Esophagus squamous epithelium (tissue), 5 donors: ENCODE results near the gene SLC6A4. TPM values are rescaled to one million over a fixed set of nuclear protein-coding genes. Genes with fewer than 3 reads are reported as not detected.

ENCODE experiments used
- DNase-seq: peaks from one replicate; lab custom pipeline; 2025; lab: John Stamatoyannopoulos, UW
- H3K27ac ChIP-seq, 4 donors: fragments of 200-600 bp; sonication (generic); one replicate each; pipeline ENCODE4 v1.5.1; 2016 to 2019; ENCODE audit warnings: mild to moderate bottlenecking in 1 of 4
- H3K27me3 ChIP-seq, 4 donors: fragments of 200-600 bp; sonication (generic); 1 replicate in 3 of 4; 2 replicates in 1 of 4; pipeline versions ENCODE4 v1.5.1 to v1.6.0; 2017 to 2021; ENCODE audit warnings: antibody characterized with exemption in 1 of 4
- H3K36me3 ChIP-seq, 3 donors: fragments of 200-600 bp; sonication (generic); one replicate each; pipeline ENCODE4 v1.5.1; 2016 to 2019
- H3K4me1 ChIP-seq, 3 donors: fragments of 200-600 bp; sonication (generic); one replicate each; pipeline ENCODE4 v1.5.1; 2017 to 2019
- H3K4me3 ChIP-seq, 4 donors: fragments of 200-600 bp; sonication (generic); 1 replicate in 3 of 4; 2 replicates in 1 of 4; pipeline ENCODE4 v1.5.1; 2016 to 2019; ENCODE audit warnings: mild to moderate bottlenecking in 2 of 4, moderate library complexity in 1 of 4
- H3K9me3 ChIP-seq, 3 donors: fragments of 200-600 bp; sonication (generic); one replicate each; pipeline ENCODE4 v1.5.1; 2016 to 2019
- CTCF ChIP-seq, 6 experiments: fragments of 450-650 bp in 4 of 6; fragments of 200-600 bp in 2 of 6; sonication (generic) in 2 of 6; IDR thresholded peaks; one replicate each; pipeline ENCODE4 v1.5.1; 2016 to 2019; ENCODE audit warnings: antibody characterized with exemption in 6 of 6, mild to moderate bottlenecking in 4 of 6, moderate library complexity in 4 of 6
- POLR2A ChIP-seq, 4 donors: fragments of 450-650 bp; IDR thresholded peaks; one replicate each; pipeline ENCODE4 v1.6.1; 2017; ENCODE audit warnings: antibody characterized with exemption in 4 of 4, mild to moderate bottlenecking in 4 of 4, moderate library complexity in 3 of 4
- WGBS, 2 donors: methylation state at CpG; one replicate each; pipeline ENCODE4 v1.1.5; 2018; 5-methylcytosine and 5-hydroxymethylcytosine counted together
- intact Hi-C: fragments of 100-400 bp; cut with DNase I; formaldehyde crosslinking; loops from one replicate; pipeline ENCODE4 v1.15.0; 2022
- total RNA-seq, 4 donors: library from RNA; depleted of rRNA; stranded (reverse); fragments of >200 nt; gene quantifications; one replicate each; pipeline ENCODE4 v1.1.0, GENCODE V29; 2016
- donor health status: DM: yes; HTN: yes; CAD: no.

The SLC6A4 gene
- total RNA-seq, 4 donors from 2014 or later, result 0.48 to 8.2 (median 3.5) TPM

DNA sequence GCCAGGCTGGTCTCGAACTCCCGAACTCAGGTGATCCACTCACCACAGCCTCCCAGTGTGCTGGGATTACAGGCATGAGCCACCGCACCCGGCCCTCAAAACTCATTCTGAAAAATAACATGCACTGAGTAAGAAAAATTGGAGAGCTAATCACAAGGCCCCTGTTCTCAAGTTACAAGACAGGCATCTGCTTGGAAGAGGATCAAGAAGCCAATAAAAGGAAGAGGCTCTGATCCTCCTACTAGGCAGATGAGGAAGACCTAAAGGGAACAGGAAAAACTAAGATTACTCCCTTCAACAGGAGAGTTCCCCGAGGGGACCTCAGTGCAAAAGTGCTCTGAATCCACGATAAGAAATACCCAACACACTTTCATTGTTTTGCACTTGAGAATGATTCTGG lies 37.9 kb upstream of the SLC6A4 start:
- TF ChIP-seq POLR2A (IDR thresholded peaks at IDR 0.05) (no peak), CTCF (IDR thresholded peaks at IDR 0.05) (no peak)
- intact Hi-C loops, result no loop called here
- 93 to 97% methylated on average over 5 to 6 of the region's 6 CpGs for WGBS, 2 donors
- Histone ChIP-seq H3K27me3 (no peaks in the 10 kb centered on the region), H3K36me3 (peaks cover 5 to 96% (median 39%) of the 10 kb centered on the region in 3 donors), H3K4me3 (no peak overlapping the region), H3K27ac (no peak overlapping the region), H3K4me1 (no peaks in the 10 kb centered on the region), H3K9me3 (no peaks in the 10 kb centered on the region)
- DNase-seq, result no peak

DNA sequence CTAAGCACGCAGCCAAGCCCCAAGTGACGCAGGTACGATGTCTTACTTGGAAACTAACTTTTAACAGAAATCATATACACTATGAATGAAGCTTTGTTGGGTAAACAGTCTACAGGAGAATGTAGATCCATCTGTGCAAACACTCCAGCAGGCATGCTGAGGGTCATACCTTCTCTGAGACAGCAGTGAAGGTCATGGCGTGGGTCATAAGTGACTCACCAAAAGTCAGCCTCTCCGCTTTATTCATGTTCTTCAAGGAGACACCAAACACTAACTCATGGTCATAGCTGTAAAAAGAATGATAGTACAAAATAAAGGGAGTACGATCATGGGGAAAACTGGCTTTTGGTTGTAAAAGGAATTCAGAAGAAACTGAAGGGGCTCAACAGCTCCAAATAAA lies 35.6 kb upstream of the SLC6A4 start:
- peaks cover 9 to 98% (median 44%) of the 10 kb centered on the region in 3 donors for H3K36me3 ChIP-seq
- DNase-seq, result no peak
- no peak for TF ChIP-seq POLR2A (IDR thresholded peaks at IDR 0.05)
- TF ChIP-seq CTCF (IDR thresholded peaks at IDR 0.05), result no peak
- no peak overlapping the region for H3K4me3 ChIP-seq
- no peaks in the 10 kb centered on the region for H3K9me3 ChIP-seq
- no peaks in the 10 kb centered on the region for H3K4me1 ChIP-seq
- WGBS, 2 donors, result 96 to 97% methylated on average over 6 of the region's 6 CpGs
- intact Hi-C loops, result no loop called here
- no peak overlapping the region for H3K27ac ChIP-seq
- no peaks in the 10 kb centered on the region for H3K27me3 ChIP-seq

DNA sequence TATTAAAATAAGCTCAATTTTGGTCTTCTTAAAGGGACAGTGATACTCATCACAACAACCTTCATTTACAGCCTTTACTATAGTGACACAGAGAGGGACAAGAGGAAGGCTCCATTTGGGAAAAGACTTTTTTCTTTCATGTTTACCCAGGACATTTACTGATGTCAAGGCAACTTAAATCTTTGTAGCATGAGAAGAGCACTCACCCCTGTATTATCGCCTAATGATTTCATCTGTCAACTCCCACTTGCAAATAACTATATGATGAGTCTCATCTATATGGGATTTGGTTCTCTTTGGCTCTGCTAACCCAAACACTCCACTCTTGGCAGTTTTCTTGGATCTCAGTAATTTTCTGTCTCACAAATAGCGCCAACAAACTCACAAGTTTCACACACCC lies 32.1 kb upstream of the SLC6A4 start:
- Histone ChIP-seq H3K27me3 (no peaks in the 10 kb centered on the region), H3K36me3 (peaks cover 9 to 98% (median 39%) of the 10 kb centered on the region in 3 donors), H3K27ac (no peak overlapping the region), H3K9me3 (no peaks in the 10 kb centered on the region), H3K4me3 (no peak overlapping the region), H3K4me1 (no peaks in the 10 kb centered on the region)
- intact Hi-C loops, result no loop called here
- 94 to 100% methylated on average over 2 of the region's 2 CpGs for WGBS, 2 donors
- no peak for DNase-seq
- TF ChIP-seq CTCF (IDR thresholded peaks at IDR 0.05), result no peak

- TF ChIP-seq POLR2A (IDR thresholded peaks at IDR 0.05) (no peak), CTCF (IDR thresholded peaks at IDR 0.05) (no peak)
- Histone ChIP-seq H3K9me3 (no peaks in the 10 kb centered on the region), H3K4me1 (no peaks in the 10 kb centered on the region), H3K4me3 (no peak overlapping the region), H3K27ac (no peak overlapping the region), H3K27me3 (no peaks in the 10 kb centered on the region), H3K36me3 (peaks cover 7 to 100% (median 16%) of the 10 kb centered on the region in 3 donors)
- WGBS, 2 donors, result 48 to 72% methylated on average over 2 of the region's 2 CpGs
- intact Hi-C loops, result no loop called here
- no peak for DNase-seq
Observed at GRCh38 chr17:30263552-30264333, 28.2 kb upstream of the SLC6A4 start.

GRCh38 chr17:30256756-30257506 lies 21.4 kb upstream of the SLC6A4 start:
- peaks cover 0 to 100% (median 3%) of the 10 kb centered on the region in 3 donors for H3K36me3 ChIP-seq
- no peaks in the 10 kb centered on the region for H3K9me3 ChIP-seq
- no peak for DNase-seq
- H3K27ac ChIP-seq, result no peak overlapping the region
- intact Hi-C loops, result no loop called here
- no peaks in the 10 kb centered on the region for H3K4me1 ChIP-seq
- H3K27me3 ChIP-seq, result no peaks in the 10 kb centered on the region
- no peak overlapping the region for H3K4me3 ChIP-seq
- TF ChIP-seq CTCF (IDR thresholded peaks at IDR 0.05) (no peak), POLR2A (IDR thresholded peaks at IDR 0.05) (no peak)
- WGBS, 2 donors, result 83 to 86% methylated on average over 5 of the region's 5 CpGs
